Urothelium cell line (cell line): Measurements from ENCODE around the gene UBE2N.
"Not testable (repeated sequence)": the region's sequence is repeated elsewhere in the genome, so short reads cannot be mapped to it uniquely, and the experiment has no call there.

Experiments used
- DNase-seq: peaks from one replicate; pipeline ENCODE4 v3.0.0; 2011; ENCODE audit warnings: low spot score, mixed read lengths
- FAIRE-seq: peaks from 2 replicates; lab custom pipeline; 2011; peaks lifted over from hg19 to GRCh38; lab: Jason Lieb, UNC

Gene UBE2N

DNA sequence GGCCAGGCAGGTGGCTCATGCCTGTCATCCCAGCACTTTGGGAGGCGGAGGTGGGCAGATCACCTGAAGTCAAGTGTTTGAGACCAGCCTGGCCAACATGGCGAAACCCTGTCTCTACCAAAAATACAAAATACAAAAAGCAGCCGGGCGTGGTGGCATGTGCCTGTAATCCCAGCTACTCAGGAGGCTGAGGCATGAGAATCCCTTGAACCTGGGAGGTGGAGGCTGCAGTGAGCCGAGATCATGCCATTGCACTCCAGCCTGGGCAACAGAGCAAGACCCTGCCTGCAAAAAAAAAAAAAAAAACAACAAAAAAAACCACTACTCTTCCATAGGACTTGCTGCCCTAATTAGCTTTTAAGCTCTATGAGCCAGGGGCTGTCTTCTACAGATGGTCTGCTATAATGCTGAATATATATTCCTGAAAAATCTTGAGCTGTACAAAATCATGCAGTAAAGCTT, 59.7 kb downstream of the UBE2N start:
- not testable (repeated sequence) for FAIRE-seq, DNase-seq

GRCh38 chr12:93381161-93381975, 60.4 kb downstream of the UBE2N start:
- FAIRE-seq: no peak

DNA sequence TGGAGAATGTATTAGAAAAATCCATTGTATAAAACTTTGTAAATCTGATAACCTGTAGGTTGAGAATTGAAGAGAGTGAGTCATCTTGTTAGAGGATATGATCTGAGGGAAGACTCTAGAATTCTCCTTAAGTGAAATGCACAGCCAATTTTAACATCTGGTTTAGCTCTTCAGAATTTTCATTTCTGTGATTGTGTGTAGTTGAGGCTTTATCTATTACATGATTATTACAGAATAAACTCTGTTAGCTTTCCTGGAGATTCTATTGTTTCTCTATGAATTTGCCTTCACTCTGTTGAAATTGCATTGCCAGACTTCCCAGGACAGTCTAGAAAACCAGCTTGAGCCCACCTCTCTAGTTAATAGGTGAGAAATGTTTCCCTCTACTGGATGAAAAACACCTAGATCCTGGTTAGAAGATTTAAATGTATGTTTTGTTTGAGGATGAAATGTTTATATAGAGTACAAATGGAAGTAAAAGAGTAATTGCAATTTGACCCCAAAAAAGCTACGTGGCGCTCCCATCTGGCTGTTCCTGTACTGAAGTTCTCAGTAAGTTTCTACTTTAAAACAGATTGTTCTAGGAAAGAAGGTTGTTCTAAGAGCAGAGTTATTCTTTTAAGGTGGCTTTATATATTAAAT, 61.1 kb downstream of the UBE2N start:
- FAIRE-seq: no peak
- no peak for DNase-seq

More at GRCh38 chr12:93381161-93381975, 60.4 kb downstream of the UBE2N start:
- DNase-seq: no peak

- DNase-seq (no peak), FAIRE-seq (no peak)
Measured at GRCh38 chr12:93379981-93380361, 61.8 kb downstream of the UBE2N start.

DNA sequence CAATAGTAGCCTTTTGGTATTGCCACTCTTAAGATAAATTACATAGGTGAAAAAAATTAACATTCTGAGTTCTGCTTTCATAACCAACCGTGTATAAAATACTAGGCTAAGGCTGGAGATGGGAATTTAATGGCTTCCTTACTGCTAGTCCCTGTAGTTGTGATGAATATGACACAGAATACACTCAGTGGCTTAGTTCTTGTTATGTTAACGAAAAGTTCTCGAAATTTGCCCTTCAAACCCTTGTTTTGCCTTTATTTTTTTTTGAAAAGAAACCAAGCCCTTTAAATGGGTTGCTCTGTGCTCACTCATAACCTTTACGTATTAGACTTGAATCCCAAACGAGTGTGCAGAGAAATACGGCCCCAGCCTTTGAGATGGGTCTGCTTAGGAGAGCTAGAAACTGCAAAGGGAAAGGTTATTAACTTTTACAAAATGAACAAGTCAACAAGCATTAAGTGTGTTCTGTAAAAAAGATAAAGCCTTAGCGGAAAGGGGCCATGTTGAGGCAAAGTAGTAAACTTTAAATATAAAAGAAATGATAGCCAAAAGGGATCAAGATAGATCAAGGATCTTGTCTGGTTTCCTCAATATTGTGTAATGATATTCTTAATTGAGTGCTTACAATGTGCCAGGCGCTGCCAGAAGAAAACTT, 62.3 kb downstream of the UBE2N start:
- FAIRE-seq (no peak), DNase-seq (no peak)

DNA sequence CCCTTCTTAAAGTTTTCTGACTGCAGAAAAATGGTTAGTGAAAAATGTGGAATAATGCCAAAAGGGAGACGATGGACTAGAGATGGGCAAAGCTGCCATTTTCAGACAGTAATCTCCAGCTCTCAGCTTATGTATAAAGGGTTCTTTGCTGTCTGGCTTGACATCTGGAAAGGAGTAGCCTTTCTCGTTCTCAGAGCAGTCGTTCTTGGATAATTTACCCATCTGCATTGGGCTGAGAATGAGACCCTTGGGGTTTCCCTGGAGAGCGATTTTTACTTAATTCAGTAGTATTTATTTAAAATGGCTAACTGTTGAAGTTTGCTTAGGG, 62.8 kb downstream of the UBE2N start:
- DNase-seq: no peak
- no peak for FAIRE-seq

DNA sequence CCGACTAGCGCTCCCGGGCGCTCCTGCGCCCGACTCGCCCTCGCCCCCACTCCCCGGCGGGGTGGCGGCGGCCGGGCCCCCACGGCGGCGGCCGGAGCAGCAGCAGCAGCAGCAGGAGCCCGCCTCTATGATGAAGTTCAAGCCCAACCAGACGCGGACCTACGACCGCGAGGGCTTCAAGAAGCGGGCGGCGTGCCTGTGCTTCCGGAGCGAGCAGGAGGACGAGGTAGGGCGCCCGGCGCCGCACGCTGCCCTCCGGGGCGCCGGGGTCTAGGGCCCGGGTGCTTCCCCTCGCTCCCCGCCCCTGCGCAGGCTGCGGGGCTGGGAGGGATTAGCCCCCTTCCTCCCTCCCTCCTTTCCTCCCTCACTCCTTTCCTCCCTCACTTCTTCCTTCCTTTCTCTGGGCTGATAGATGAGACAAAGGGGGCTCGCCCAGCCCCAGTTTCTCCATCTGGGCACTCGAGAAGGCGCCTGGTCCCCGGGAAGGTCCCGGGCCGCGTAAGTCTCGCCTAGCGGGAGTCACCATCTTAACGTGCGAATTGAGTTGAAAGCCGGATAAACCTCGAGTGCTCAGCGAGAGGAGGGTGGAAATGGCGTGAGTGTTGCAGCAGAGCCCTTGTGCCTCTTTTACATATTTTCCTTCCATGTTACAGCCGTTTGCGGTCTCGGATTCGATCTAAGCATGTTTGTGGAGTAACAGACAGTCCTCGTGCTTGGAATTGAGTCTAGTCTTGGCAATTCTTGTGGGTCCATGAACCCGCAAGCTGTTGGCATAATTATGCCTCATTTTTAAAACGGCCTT, 63.4 kb downstream of the UBE2N start:
- DNase-seq: peak; percentile 26
- FAIRE-seq: not testable (repeated sequence)

GRCh38 chr12:93377252-93378195, 64.2 kb downstream of the UBE2N start, which contains the start of gene NUDT4:
Gene NUDT4, plus strand, starts transcription at chr12:93377925. Its CDS starts 398 bp downstream, at chr12:93378323.
- FAIRE-seq: peak; percentile 35
- peak; percentile 92 for DNase-seq

DNA sequence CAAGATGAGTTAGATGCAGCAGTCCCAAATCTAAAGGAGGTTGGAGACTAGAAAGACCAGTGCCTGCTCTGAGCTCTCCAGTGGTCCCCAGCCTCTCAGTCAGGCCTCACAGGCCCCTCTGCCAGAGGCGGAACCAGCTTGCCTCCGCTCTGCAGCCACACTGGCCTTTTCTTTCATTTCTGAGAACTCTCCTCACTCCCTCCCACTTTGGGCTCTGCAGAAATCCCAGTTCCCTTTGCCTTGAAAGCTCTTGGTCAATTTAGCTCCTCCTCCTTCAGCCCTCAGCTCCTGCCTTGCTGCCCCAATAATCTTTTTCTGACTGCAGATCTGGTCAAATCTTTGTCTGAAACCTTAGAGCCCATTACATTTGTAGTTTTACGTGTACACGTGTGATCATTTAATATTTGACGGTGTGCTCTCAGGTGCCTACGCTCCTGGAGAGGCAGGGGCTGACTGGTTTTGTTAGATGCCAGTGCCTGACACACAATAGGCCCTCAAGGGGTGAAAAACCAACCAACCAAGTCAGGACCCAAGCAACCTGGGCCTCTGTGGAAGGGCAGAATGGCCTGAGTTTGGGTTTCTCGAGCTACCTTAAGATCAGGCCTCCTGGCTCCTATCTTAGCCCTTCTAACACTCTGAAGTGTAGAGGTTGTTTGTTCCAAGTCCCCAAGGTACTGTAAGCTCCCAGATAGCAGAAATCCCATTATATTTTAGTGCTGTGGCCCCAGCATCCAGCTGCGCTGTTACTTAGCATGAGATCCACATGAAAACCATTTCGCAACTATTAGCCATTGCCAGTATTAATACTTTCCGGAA, 65.1 kb downstream of the UBE2N start:
- DNase-seq (no peak), FAIRE-seq (no peak)

GRCh38 chr12:93375906-93376305, 65.8 kb downstream of the UBE2N start:
- no peak for DNase-seq
- no peak for FAIRE-seq

- no peak for FAIRE-seq
- DNase-seq: no peak
Measured at GRCh38 chr12:93373961-93374656, 67.6 kb downstream of the UBE2N start.

DNA sequence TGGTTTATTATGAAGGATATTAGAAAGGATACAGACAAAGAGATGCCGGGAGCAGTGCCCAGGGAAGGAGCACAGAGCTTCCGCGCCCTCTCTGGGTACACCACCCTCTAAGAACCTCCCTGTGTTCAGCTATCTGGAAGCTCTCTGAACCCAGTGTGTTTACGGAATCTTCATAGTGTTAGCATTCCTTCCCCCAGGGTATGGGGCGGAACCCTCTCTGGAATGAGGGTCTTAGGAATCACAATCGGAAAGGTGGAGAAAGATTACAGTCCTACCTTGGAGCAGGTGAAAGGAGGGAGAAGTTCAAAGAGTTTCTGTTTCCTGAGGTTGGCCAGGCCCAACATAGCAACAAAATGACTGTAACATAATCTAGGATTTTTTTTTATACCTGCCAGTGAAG, 70.8 kb downstream of the UBE2N start:
- DNase-seq (no peak), FAIRE-seq (no peak)

DNA sequence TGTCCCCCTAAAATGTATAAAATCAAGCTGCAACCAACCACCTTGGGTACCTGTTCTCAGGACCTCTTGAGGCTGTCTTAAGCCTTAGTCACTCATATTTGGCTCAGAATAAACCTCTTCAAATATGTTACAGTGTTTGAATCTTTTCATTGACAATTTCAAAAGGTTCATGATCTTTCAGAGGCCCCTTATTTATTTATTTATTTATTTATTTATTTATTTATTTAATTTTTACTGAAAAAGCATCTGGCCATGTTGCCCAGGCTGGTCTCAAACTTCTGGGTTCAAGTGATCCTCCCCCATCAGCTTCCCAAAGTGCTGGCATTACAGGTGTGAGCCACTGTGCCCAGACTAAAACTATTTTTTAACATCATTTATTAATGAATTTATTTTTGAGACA, 72.2 kb downstream of the UBE2N start:
- FAIRE-seq (no peak), DNase-seq (no peak)

GRCh38 chr12:93368766-93369165, 73.0 kb downstream of the UBE2N start:
- no peak for DNase-seq

GRCh38 chr12:93366422-93366821, 75.3 kb downstream of the UBE2N start:
- no peak for DNase-seq
- FAIRE-seq: no peak

More at GRCh38 chr12:93368766-93369165, 73.0 kb downstream of the UBE2N start:
- no peak for FAIRE-seq

DNA sequence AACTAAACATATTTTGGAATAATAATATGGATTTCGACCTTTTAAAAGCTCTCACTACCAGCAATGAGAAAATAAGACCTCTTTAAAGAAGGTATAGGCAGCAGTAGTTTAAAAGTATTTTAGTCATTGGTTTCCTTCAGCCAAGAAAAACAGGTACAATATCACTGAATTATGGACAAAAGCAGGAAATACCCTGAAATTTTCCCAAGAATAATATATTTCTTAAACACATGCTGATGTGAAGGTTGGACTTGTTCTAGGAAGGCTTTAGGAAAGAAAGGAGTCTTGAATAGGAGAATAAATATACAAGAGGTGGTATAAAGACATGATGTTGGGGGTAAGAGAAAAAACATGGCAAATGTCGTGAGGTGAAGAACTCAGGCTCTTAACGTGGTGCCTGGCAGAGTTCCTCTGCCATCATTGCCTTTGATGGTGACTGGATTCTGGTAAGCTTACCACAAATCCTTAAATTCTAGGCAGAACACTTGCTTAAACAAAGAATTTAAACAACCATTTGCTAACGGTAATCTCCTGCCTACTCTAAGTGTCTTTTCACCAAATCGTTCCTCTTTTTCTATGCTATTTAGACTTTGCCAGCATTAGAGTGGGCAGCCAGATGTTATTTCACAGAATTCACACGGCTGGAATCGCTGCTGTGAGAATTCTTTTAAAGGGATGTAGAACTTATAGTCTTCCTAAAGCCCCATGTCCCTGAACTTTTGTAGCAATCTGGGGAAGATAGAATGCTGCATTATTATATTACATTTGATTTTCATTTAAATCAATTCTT, 75.9 kb downstream of the UBE2N start:
- no peak for FAIRE-seq
- DNase-seq: no peak

GRCh38 chr12:93363841-93364297, 77.9 kb downstream of the UBE2N start:
- FAIRE-seq: no peak
- DNase-seq: no peak
